Natural killer cell (primary cell): ENCODE results near the gene PLEKHG4. TPM values are rescaled to one million over a fixed set of nuclear protein-coding genes. Genes with fewer than 3 reads are reported as not detected.
A peak's percentile ranks its signal among the peaks of the same experiment; 100 is the strongest.

ENCODE experiments used
- ATAC-seq, 3 donors: fragments of 150-1000 bp in 2 of 3; fragments of 200-7000 bp in 1 of 3; cut with Tn5 transposase; 1 replicate in 1 of 3; 2 replicates in 2 of 3; pipeline ENCODE4 v1.10.0; 2021; ENCODE audit warnings: mild to moderate bottlenecking in 2 of 3, moderate library complexity in 2 of 3
- DNase-seq, 2 donors: peaks; one replicate each; pipeline versions ENCODE4 v3.0.0 to v3.0.0-alpha.2; 2013 to 2021; ENCODE audit warnings: mixed read lengths in 1 of 2
- H3K27ac ChIP-seq: one replicate; pipeline ENCODE4 v1.5.1; 2013; ENCODE audit warnings: mild to moderate bottlenecking, low read length
- H3K27me3 ChIP-seq: one replicate; pipeline ENCODE4 v1.6.1; 2013; ENCODE audit warnings: low read length; ENCODE audit not compliant: control insufficient read depth, insufficient read depth
- H3K36me3 ChIP-seq: one replicate; pipeline ENCODE4 v1.6.1; 2013; ENCODE audit warnings: low read length; ENCODE audit not compliant: control insufficient read depth, insufficient read depth
- H3K4me1 ChIP-seq: one replicate; pipeline ENCODE4 v1.6.1; 2013; ENCODE audit warnings: low read length; ENCODE audit not compliant: control insufficient read depth, insufficient read depth
- H3K4me3 ChIP-seq: one replicate; pipeline ENCODE4 v1.5.1; 2013; ENCODE audit warnings: low read length
- H3K9me3 ChIP-seq: one replicate; pipeline ENCODE4 v1.6.1; 2013; ENCODE audit warnings: low read length; ENCODE audit not compliant: control insufficient read depth, insufficient read depth
- H3K27ac Mint-ChIP-seq, 2 donors: one replicate each; pipeline ENCODE4 v1.8.0; 2022; ENCODE audit warnings: mild to moderate bottlenecking in 2 of 2, mixed read lengths in 2 of 2, moderate library complexity in 1 of 2
- H3K27me3 Mint-ChIP-seq, 2 donors: one replicate each; pipeline ENCODE4 v1.8.0; 2022; ENCODE audit warnings: low read depth in 2 of 2, mixed read lengths in 2 of 2
- H3K36me3 Mint-ChIP-seq: one replicate; pipeline ENCODE4 v1.8.0; 2022; ENCODE audit warnings: mixed read lengths
- H3K4me1 Mint-ChIP-seq, 2 donors: one replicate each; pipeline ENCODE4 v1.8.0; 2022; ENCODE audit warnings: mixed read lengths in 2 of 2
- H3K4me3 Mint-ChIP-seq: one replicate; pipeline ENCODE4 v1.8.0; 2022; ENCODE audit warnings: mild to moderate bottlenecking, moderate library complexity, mixed read lengths
- H3K9me3 Mint-ChIP-seq, 2 donors: one replicate each; pipeline ENCODE4 v1.8.0; 2022; ENCODE audit warnings: mixed read lengths in 2 of 2
- WGBS: methylation state at CpG from one replicate; pipeline ENCODE4 v1.1.7; 2013; ENCODE audit warnings: missing lambda C conversion rate; ENCODE audit not compliant: insufficient coverage; 5-methylcytosine and 5-hydroxymethylcytosine counted together
- intact Hi-C: fragments of 100-400 bp; cut with micrococcal nuclease; formaldehyde crosslinking; loops from one replicate; pipeline ENCODE4 v1.14.2; 2022
- total RNA-seq, 4 donors: library from RNA; stranded (reverse); fragments of 120-200 nt in 1 of 4; gene quantifications; one replicate each; pipeline versions ENCODE4 v1.2.3 to v1.2.4, GENCODE V29; 2013 to 2022
- TF ChIP-seq, protein P1 (sequence below): fragments of 200-600 bp; IDR thresholded peaks from one replicate; pipeline ENCODE4 v1.8.0; 2022; ENCODE audit warnings: antibody characterized with exemption

PLEKHG4 gene
- total RNA-seq, 3 donors from 2014 or later (not counting 1 experiment from before 2014, with no cell fraction given) = 6.8 to 14.7 (median 8.5) TPM

DNA sequence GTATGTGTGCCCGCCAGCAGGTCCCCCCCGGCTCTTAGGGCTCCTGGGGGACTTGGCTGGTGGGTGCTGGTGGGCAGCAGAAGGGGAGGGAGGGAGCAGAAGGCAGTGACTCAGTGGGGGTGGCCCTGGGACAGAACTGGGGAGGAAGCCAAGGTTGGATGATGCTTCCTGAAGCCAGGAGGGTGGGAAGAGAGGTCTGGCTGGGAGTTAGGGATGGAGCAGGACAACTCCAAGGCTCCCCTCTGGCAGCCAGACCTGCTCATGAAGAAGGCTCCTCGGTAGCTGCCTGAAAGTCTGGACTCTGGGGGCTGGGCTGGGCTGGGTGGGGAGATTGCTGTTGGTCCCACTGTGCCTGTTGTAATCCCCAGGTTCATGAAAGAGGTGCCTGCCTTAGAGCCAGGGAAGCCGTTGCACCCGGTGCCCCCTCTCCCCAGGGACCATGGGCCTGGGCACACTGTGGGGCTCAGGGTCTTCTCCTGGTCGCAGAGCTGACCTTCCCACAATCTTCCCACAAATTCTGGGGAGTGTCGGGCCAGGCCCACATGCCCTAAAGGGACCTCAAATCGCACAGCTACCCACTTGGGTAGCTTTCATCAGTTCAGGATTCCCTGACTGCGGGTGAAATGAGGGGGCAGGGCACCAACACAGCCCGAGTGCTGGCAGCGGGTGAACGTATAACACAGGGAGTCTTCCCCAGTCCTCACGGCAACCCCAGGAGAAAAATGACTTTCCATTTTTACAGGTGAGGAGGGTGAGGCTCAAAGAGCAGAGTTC is 1.1 kb upstream of the PLEKHG4 start:
- 72% methylated on average over 13 of the region's 13 CpGs for WGBS
- TF ChIP-seq, protein P1, sequence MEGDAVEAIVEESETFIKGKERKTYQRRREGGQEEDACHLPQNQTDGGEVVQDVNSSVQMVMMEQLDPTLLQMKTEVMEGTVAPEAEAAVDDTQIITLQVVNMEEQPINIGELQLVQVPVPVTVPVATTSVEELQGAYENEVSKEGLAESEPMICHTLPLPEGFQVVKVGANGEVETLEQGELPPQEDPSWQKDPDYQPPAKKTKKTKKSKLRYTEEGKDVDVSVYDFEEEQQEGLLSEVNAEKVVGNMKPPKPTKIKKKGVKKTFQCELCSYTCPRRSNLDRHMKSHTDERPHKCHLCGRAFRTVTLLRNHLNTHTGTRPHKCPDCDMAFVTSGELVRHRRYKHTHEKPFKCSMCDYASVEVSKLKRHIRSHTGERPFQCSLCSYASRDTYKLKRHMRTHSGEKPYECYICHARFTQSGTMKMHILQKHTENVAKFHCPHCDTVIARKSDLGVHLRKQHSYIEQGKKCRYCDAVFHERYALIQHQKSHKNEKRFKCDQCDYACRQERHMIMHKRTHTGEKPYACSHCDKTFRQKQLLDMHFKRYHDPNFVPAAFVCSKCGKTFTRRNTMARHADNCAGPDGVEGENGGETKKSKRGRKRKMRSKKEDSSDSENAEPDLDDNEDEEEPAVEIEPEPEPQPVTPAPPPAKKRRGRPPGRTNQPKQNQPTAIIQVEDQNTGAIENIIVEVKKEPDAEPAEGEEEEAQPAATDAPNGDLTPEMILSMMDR = no peak
- no peak for DNase-seq

DNA sequence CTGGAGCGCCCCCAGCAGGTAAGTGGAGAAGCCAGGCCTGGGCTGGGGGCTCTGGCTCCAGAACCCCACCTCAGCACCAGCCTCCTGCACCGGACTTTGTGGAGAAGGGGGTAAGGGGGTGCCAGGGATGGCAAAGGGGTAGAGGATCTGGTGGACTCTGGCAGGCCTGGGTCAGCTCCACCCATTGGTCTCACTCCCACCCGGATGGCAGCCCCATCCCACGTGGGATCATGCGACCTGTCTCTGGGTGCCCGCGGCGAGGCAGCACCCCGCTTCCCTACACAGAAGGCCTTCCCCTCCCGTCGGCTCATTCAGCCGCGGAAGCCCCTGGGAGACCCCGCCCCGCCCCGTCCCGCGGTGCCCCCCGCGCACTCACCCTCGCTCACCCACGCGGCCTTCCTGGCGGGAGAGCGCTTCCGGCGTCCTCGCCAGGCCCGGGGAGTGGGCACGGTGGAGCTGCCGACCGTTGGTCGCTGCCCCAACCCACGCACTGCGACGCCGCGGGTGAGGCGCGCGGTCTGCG is 498 bp upstream of the PLEKHG4 start:
- peaks cover 6 to 8% of the 10 kb centered on the region in 2 donors for H3K4me1 Mint-ChIP-seq
- peak overlapping the region; percentile 73 for H3K4me3 Mint-ChIP-seq
- Histone ChIP-seq H3K9me3 (no peaks in the 10 kb centered on the region), H3K36me3 (peaks cover 2% of the 10 kb centered on the region), H3K4me3 (peak overlapping the region; percentile 51), H3K4me1 (peaks cover 20% of the 10 kb centered on the region), H3K27me3 (no peaks in the 10 kb centered on the region), H3K27ac (no peak overlapping the region)
- DNase-seq (peak in 1 of 2 donors; percentile 65), ATAC-seq (peak; percentile 45 to 59 (median 47))
- WGBS = under 1% methylated on average over 41 of the region's 42 CpGs
- H3K27ac Mint-ChIP-seq = peak overlapping the region in 1 of 2 donors; percentile 70
- no peaks in the 10 kb centered on the region for H3K9me3 Mint-ChIP-seq
- TF ChIP-seq, protein P1 = no peak
- H3K27me3 Mint-ChIP-seq = no peaks in the 10 kb centered on the region
- peaks cover 7% of the 10 kb centered on the region for H3K36me3 Mint-ChIP-seq
- intact Hi-C loops = no loop called here

More for the DNA sequence above, 1.1 kb upstream of the PLEKHG4 start:
- no peaks in the 10 kb centered on the region for H3K27me3 Mint-ChIP-seq
- Histone ChIP-seq H3K27me3 (no peaks in the 10 kb centered on the region), H3K4me3 (peak overlapping the region; percentile 51), H3K36me3 (peaks cover 2% of the 10 kb centered on the region), H3K4me1 (peaks cover 20% of the 10 kb centered on the region), H3K27ac (no peak overlapping the region), H3K9me3 (no peaks in the 10 kb centered on the region)
- H3K4me3 Mint-ChIP-seq = peak overlapping the region; percentile 73
- intact Hi-C loops = no loop called here
- H3K27ac Mint-ChIP-seq = peak overlapping the region in 1 of 2 donors; percentile 70
- H3K9me3 Mint-ChIP-seq = no peaks in the 10 kb centered on the region
- ATAC-seq = no peak
- peaks cover 7% of the 10 kb centered on the region for H3K36me3 Mint-ChIP-seq
- H3K4me1 Mint-ChIP-seq = peaks cover 6 to 8% of the 10 kb centered on the region in 2 donors

DNA sequence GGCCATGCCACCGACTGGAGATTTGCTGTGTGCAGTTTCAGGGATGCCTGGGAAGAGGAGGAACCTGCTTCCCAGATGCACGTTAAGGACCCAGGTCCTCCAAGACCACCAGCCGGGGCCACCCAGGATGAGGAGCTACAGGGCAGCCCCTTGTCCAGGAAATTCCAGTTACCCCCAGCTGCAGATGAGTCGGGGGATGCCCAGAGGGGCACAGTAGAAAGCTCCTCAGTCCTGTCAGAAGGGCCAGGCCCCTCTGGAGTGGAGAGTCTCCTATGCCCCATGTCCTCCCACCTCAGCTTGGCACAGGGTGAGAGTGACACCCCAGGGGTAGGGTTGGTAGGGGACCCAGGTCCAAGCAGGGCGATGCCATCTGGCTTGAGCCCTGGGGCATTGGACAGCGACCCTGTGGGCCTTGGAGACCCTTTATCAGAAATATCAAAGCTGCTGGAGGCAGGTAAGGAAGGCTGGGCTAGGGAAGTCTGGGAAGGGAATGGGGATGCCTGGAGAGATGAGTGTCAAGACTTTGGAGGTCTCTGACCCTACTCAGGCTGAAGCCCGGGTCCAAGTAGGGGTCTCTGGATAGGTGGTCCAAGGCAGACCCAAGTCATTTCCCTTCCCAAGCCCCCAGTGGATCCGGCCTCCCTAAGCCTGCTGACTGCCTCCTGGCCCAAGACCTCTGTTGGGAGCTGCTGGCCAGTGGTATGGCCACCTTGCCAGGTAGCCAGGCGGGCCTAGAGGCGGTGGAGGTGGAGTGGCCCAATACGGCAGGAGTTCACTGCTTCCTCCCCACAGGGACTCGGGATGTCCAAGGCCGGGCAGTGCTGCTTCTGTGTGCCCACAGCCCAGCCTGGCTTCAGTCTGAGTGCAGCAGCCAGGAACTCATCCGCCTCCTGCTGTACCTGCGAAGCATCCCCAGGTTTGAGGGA is 1.0 kb downstream of the PLEKHG4 start:
- Mint-ChIP-seq H3K4me3 (no peak overlapping the region), H3K27ac (peak overlapping the region in 1 of 2 donors; percentile 70), H3K36me3 (peaks cover 7% of the 10 kb centered on the region), H3K9me3 (no peaks in the 10 kb centered on the region), H3K4me1 (peaks cover 6 to 8% of the 10 kb centered on the region in 2 donors), H3K27me3 (no peaks in the 10 kb centered on the region)
- H3K27ac ChIP-seq = no peak overlapping the region
- DNase-seq = no peak
- peaks cover 20% of the 10 kb centered on the region for H3K4me1 ChIP-seq
- H3K9me3 ChIP-seq = no peaks in the 10 kb centered on the region
- TF ChIP-seq, protein P1 = no peak
- H3K27me3 ChIP-seq = no peaks in the 10 kb centered on the region
- no peak overlapping the region for H3K4me3 ChIP-seq
- intact Hi-C loops = no loop called here
- H3K36me3 ChIP-seq = peaks cover 2% of the 10 kb centered on the region
- 98% methylated on average over 15 of the region's 15 CpGs for WGBS
- ATAC-seq = no peak
